Tibial nerve (tissue), 4 donors: ENCODE results near the gene KRT6B. TPM values are rescaled to one million over a fixed set of nuclear protein-coding genes. Genes with fewer than 3 reads are reported as not detected.
A peak's percentile ranks its signal among the peaks of the same experiment; 100 is the strongest.
"Not testable (repeated sequence)": the region's sequence is repeated elsewhere in the genome, so short reads cannot be mapped to it uniquely, and the experiment has no call there.

Experiments used
- DNase-seq, 2 donors: peaks; one replicate each; pipeline ENCODE4 v3.0.0-alpha.2; 2019; ENCODE audit warnings: low spot score in 2 of 2
- H3K27ac ChIP-seq, 4 donors: fragments of 200-600 bp; sonication (generic) in 3 of 4; one replicate each; pipeline ENCODE4 v1.5.1; 2017 to 2019; ENCODE audit warnings: mild to moderate bottlenecking in 1 of 4
- H3K27me3 ChIP-seq, 2 donors: fragments of 200-600 bp; sonication (generic) in 1 of 2; one replicate each; pipeline versions ENCODE4 v1.5.1 to v1.6.0; 2017 to 2019
- H3K36me3 ChIP-seq, 3 donors: fragments of 200-600 bp; sonication (generic); one replicate each; pipeline ENCODE4 v1.5.1; 2018 to 2019
- H3K4me1 ChIP-seq, 4 donors: fragments of 200-600 bp; sonication (generic) in 3 of 4; one replicate each; pipeline ENCODE4 v1.5.1; 2017 to 2019
- H3K4me3 ChIP-seq, 4 donors: fragments of 200-600 bp; sonication (generic) in 3 of 4; one replicate each; pipeline ENCODE4 v1.5.1; 2017 to 2019; ENCODE audit warnings: mild to moderate bottlenecking in 1 of 4, moderate library complexity in 1 of 4
- H3K9me3 ChIP-seq, 4 donors: fragments of 200-600 bp; sonication (generic) in 3 of 4; one replicate each; pipeline ENCODE4 v1.5.1; 2017 to 2019
- CTCF ChIP-seq, 5 experiments: fragments of 200-600 bp in 3 of 5; fragments of 450-650 bp in 2 of 5; sonication (generic) in 3 of 5; IDR thresholded peaks; one replicate each; pipeline ENCODE4 v1.5.1; 2016 to 2019; ENCODE audit warnings: antibody characterized with exemption in 5 of 5, mild to moderate bottlenecking in 3 of 5, moderate library complexity in 2 of 5
- EP300 ChIP-seq, 2 donors: sonication (generic); formaldehyde crosslinking; IDR thresholded peaks; one replicate each; pipeline ENCODE4 v1.6.1; 2017; ENCODE audit warnings: antibody characterized with exemption in 2 of 2, mild to moderate bottlenecking in 1 of 2
- POLR2A ChIP-seq, 2 donors: fragments of 450-650 bp; IDR thresholded peaks; one replicate each; pipeline ENCODE4 v1.6.1; 2017; ENCODE audit warnings: antibody characterized with exemption in 2 of 2, mild to moderate bottlenecking in 2 of 2, moderate library complexity in 2 of 2
- WGBS, 2 donors: methylation state at CpG; one replicate each; pipeline ENCODE4 v1.1.5; 2018; 5-methylcytosine and 5-hydroxymethylcytosine counted together
- total RNA-seq, 4 donors: library from RNA; depleted of rRNA; stranded (reverse); fragments of >200 nt; gene quantifications; one replicate each; pipeline ENCODE4 v1.1.0, GENCODE V29; 2016

KRT6B gene
- total RNA-seq: not detected

DNA sequence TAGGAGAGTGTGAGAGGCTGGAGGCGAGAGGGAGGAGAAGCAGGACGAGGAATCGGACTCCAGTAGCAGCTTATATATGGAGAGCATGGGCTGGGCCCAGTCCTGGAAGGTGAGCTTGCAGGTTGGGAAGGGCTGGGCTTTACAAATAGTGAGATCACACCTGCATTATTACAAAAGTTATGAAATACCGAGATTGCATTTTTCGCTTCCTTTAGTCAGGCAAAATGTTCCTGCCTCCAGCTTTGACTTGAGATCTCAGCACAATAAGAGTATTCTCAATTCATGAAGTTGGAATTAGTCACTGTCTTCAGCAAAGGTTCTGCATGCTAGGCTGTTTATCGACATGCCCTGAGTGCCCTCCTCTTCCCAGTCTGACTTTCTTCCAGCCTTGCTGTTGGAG, at the start of gene KRT6B:
Gene KRT6B, minus strand, starts transcription at position 46 of the 400 bp plus-strand sequence. CDS start 68 bp downstream, outside the sequence.
- whole genome bisulfite sequencing, 2 donors: 71 to 78% methylated on average over 6 of the region's 6 CpGs
- DNase-seq: no peak
- Histone ChIP-seq H3K4me1 (peaks cover 0 to 6% (median 0%) of the 10 kb centered on the region in 4 donors), H3K27me3 (no peaks in the 10 kb centered on the region), H3K9me3 (no peaks in the 10 kb centered on the region), H3K4me3 (no peak within 1 kb of the TSS), H3K27ac (no peak within 1 kb of the TSS), H3K36me3 (no peaks in the 10 kb centered on the region)
- TF ChIP-seq POLR2A (IDR thresholded peaks at IDR 0.05): no peak
- no peak for TF ChIP-seq EP300 (IDR thresholded peaks at IDR 0.05)
- no peak for TF ChIP-seq CTCF (IDR thresholded peaks at IDR 0.05)

DNA sequence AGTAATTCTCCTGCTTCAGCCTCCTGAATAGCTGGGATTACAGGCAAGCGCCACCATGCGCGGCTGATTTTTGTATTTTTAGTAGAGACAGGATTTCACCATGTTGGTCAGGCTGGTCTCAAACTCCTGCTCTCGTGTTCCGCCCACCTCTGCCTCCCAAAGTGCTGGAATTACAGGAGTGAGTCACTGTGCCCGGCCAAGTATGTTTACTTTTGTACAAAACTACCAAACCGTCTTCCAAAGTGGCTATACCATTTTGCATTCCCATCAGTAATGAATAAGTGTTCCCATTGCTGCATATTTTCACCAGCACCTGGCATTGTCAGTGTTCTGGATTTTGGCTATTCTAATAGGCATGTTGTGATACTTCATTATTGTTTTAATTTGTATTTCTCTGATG, 49.5 kb upstream of the KRT6B start:
- Histone ChIP-seq H3K4me1 (peaks cover 0 to 4% (median 0%) of the 10 kb centered on the region in 4 donors), H3K27ac (no peak overlapping the region), H3K27me3 (no peaks in the 10 kb centered on the region), H3K36me3 (no peaks in the 10 kb centered on the region), H3K4me3 (no peak overlapping the region), H3K9me3 (peaks cover 0 to 2% (median 0%) of the 10 kb centered on the region in 4 donors)
- no peak for DNase-seq
- 80 to 88% methylated on average over 7 of the region's 7 CpGs for WGBS, 2 donors
- TF ChIP-seq POLR2A (IDR thresholded peaks at IDR 0.05) (no peak), EP300 (IDR thresholded peaks at IDR 0.05) (no peak), CTCF (IDR thresholded peaks at IDR 0.05) (no peak)

- H3K27ac ChIP-seq, DNase-seq, H3K9me3 ChIP-seq, H3K4me3 ChIP-seq, H3K27me3 ChIP-seq, H3K36me3 ChIP-seq: not testable (repeated sequence)
- peaks cover 0 to 13% (median 0%) of the 10 kb centered on the region in 4 donors for H3K4me1 ChIP-seq
- WGBS, 2 donors: 68 to 70% methylated on average over 6 of the region's 6 CpGs
Observed at GRCh38 chr12:52500574-52500973, 48.6 kb upstream of the KRT6B start.

DNA sequence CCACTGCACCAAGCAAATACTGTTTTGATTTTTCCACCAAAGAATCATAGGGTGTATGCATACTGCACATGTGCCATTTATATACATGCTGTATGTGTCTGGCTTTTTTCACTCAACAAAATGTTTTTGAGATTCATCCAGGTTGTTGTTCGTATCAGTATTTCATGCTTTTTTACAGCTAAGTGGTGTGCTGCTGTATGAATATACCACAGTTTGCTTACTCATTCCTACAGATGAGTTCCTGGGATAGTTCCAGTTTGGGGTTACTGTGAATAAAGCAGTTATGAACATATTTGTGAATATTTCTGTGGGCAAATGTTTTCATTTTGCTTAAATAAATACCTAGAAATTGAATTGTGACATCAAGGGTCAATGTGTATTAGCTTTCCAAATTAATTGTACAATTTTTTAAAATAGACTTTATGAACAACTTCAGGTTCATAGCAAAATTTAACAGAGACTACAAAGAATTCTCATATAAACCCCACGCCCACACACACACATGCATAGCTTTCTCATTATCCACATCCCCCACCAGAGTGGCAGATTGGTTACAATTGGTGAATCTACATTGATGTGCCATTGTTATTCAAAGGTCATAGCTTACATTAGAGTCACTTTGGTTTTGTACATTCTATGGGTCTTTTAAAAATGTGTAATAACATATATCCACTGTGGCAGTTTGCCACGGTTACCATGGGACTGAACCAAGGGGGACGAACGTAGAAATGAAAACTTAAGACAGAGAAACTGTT, 48.0 kb upstream of the KRT6B start:
- Histone ChIP-seq H3K4me3 (no peak overlapping the region), H3K36me3 (no peaks in the 10 kb centered on the region), H3K27me3 (no peaks in the 10 kb centered on the region), H3K27ac (no peak overlapping the region), H3K9me3 (peaks cover 0 to 2% (median 0%) of the 10 kb centered on the region in 4 donors), H3K4me1 (peaks cover 0 to 19% (median 4%) of the 10 kb centered on the region in 4 donors)
- WGBS, 2 donors: 46 to 51% methylated on average over 5 of the region's 5 CpGs
- DNase-seq: no peak
- TF ChIP-seq POLR2A (IDR thresholded peaks at IDR 0.05): no peak
- TF ChIP-seq CTCF (IDR thresholded peaks at IDR 0.05): no peak
- TF ChIP-seq EP300 (IDR thresholded peaks at IDR 0.05): no peak

DNA sequence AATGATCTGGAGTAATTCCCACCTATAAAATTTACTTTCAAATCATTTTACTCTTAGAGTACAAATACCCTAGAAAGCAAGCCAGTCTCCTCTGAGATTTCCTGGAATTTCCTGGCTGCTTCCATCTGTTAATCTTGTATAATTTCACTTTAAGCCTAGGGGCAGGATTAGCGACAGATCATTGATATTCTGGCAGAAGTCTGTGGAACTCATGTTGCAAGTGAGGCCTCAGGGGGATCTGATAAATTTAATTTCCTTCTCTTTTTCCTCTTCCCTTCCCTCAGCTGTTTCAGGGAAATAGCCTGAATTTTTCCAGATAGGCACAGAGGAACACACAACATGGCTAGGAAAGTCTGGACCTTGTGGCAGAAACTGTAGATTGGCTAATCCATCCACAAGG, 47.0 kb upstream of the KRT6B start:
- Histone ChIP-seq H3K4me1 (peaks cover 0 to 27% (median 6%) of the 10 kb centered on the region in 4 donors), H3K27me3 (no peaks in the 10 kb centered on the region), H3K9me3 (peaks cover 0 to 2% (median 0%) of the 10 kb centered on the region in 4 donors), H3K27ac (peak overlapping the region in 1 of 4 donors; percentile 36), H3K4me3 (no peak overlapping the region), H3K36me3 (no peaks in the 10 kb centered on the region)
- TF ChIP-seq EP300 (IDR thresholded peaks at IDR 0.05) (peak in 1 of 2 donors; percentile 16), POLR2A (IDR thresholded peaks at IDR 0.05) (no peak)
- 29 to 48% methylated on average over 1 of the region's 1 CpG for WGBS, 2 donors
- DNase-seq: no peak

DNA sequence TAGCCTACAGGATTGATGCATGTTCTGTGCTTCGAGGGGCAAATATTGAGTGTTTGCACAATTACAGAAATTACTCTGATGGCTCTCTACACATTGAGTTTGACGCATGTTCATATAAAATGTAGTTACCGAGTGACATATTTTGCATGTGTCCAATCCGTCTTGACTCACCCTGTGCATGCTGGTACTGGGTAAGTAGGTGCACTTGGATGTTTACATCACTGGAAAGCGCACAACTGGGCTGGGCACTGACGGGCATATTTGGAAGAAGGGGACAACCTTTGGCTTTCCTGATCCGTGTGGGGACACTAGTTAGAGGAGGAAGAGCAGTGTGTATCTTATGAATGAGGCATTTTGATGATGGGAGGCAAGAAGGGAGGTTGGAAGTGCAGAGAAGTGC, 46.0 kb upstream of the KRT6B start:
- no peak for TF ChIP-seq POLR2A (IDR thresholded peaks at IDR 0.05)
- no peak for TF ChIP-seq EP300 (IDR thresholded peaks at IDR 0.05)
- TF ChIP-seq CTCF (IDR thresholded peaks at IDR 0.05): no peak
- Histone ChIP-seq H3K36me3 (no peaks in the 10 kb centered on the region), H3K4me1 (peaks cover 0 to 36% (median 6%) of the 10 kb centered on the region in 4 donors), H3K27me3 (no peaks in the 10 kb centered on the region), H3K27ac (no peak overlapping the region), H3K9me3 (peaks cover 0 to 2% (median 0%) of the 10 kb centered on the region in 4 donors), H3K4me3 (no peak overlapping the region)
- DNase-seq: no peak
- whole genome bisulfite sequencing, 2 donors: 81 to 88% methylated on average over 7 of the region's 7 CpGs
